ENCODE results near the gene CELSR1. TPM values are rescaled to one million over a fixed set of nuclear protein-coding genes. Genes with fewer than 3 reads are reported as not detected.

Gene CELSR1
- total and polyA plus RNA-seq, 2 of the 13 experiments (the other 11 are each of a cell fraction or from before 2014, with no cell fraction given) = 0.78 to 1.8 TPM

- Histone ChIP-seq H3K4me3 (replicated peaks in 1 of 3; ENCODE audit: insufficient read depth in 1 of 3, low read depth in 2 of 3, low read length in 3 of 3) (no peak overlapping the region), H3K9ac (ENCODE audit: insufficient read depth, low read depth, low read length) (no peak overlapping the region), H3K4me1 (ENCODE audit: insufficient read depth, low read length) (peaks cover 11% of the 10 kb centered on the region), H3K27me3 (ENCODE audit: control insufficient read depth in 1 of 2, insufficient read depth in 2 of 2, low read length in 2 of 2) (no peaks in the 10 kb centered on the region), H3K36me3 (replicated peaks in 1 of 2; ENCODE audit: control insufficient read depth in 1 of 2, insufficient read depth in 2 of 2, low read length in 2 of 2) (no peaks in the 10 kb centered on the region), H3K79me2 (ENCODE audit: insufficient read depth, low read length) (peaks cover 7% of the 10 kb centered on the region), H4K20me1 (ENCODE audit: insufficient read depth, low read length) (0 out of 2 replicates have a peak, but pooled peaks cover 2% of the 10 kb centered on the region), H3K27ac (ENCODE audit: extremely low read length, insufficient read depth, low read length) (no peak overlapping the region), H3K9me3 (ENCODE audit: low read length) (no peaks in the 10 kb centered on the region), H2AFZ (ENCODE audit: low read length) (no peak overlapping the region), H3K4me2 (ENCODE audit: low read depth, low read length) (no peak overlapping the region)
- no peak for FAIRE-seq
- intact Hi-C loops (cut with micrococcal nuclease; ENCODE audit: unreplicated experiment) (no loop called here), in situ Hi-C loops (cut with HindIII; ENCODE audit: extremely low pct_ligation_motif_present, low pct_unique_long_range_greater_than_20kb) (no loop called here)
- no peak for TF ChIP-seq SP4 (CRISPR knock-in tag; IDR thresholded peaks at IDR 0.05)
- TF ChIP-seq ZNF280D (CRISPR knock-in tag; IDR thresholded peaks at IDR 0.05) = no peak
- TF ChIP-seq SP140L (CRISPR knock-in tag; IDR thresholded peaks at IDR 0.05; ENCODE audit: borderline replicate concordance) = no peak
- TF ChIP-seq POLR2G (IDR thresholded peaks at IDR 0.05; ENCODE audit: low read depth, low read length) = no peak
- TF ChIP-seq CENPT (CRISPR knock-in tag; IDR thresholded peaks at IDR 0.05; ENCODE audit: low read depth) = no peak
- TF ChIP-seq ZGPAT (CRISPR knock-in tag; IDR thresholded peaks at IDR 0.05) = no peak
- no peak for ATAC-seq
- CTCF ChIA-PET (ENCODE audit: low intra/inter-chr PET ratio, low total read pairs) = no interaction called here
- POLR2A ChIA-PET = no interaction called here
- no peak for DNase-seq (ENCODE audit: low spot score)
- BruUV-seq (replicated peaks) = no TSS peak
- 91% methylated on average over 4 of the region's 12 CpGs for WGBS (ENCODE audit: low lambda C conversion rate)
These were observed 49.2 kb upstream of the CELSR1 start for GRCh38 chr22:46586531-46587011.
